ENCODE data around the gene RASSF4. TPM values are rescaled to one million over a fixed set of nuclear protein-coding genes. Genes with fewer than 3 reads are reported as not detected.

RASSF4 gene
- total and polyA plus RNA-seq, 9 donors: 4.8 to 21.9 (median 8.1) TPM

DNA sequence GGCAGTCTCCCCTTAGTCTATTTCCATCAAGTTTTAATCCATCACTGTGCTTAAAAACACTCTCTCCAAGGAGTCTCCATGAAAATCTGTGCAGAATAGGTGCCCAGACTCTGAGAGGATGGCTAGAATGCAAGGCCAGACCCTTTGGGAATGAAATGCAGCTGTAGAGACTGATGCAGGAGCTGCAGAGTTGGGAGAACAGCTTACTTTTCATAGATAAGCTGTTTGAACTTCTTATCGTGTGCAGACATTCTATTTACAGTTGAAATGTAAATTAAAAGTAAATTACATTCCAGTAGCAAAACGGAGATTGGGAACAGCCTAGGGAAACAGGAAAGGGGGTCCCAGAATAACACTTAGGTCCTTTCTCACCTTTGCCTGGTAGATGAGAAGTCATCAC, 56.0 kb downstream of the RASSF4 start:
- DNase-seq: no peak
- 4 to 31% (median 9%) methylated on average over 2 of the region's 2 CpGs for WGBS, 3 donors
- no peak overlapping the region for H3K4me3 ChIP-seq
- H3K27me3 ChIP-seq: no peaks in the 10 kb centered on the region
- no peak for TF ChIP-seq POLR2A (IDR thresholded peaks at IDR 0.05)
- intact Hi-C loops (cut with DNase I): no loop called here
- no peaks in the 10 kb centered on the region for H3K4me1 ChIP-seq (ENCODE audit: insufficient read depth)
- no peaks in the 10 kb centered on the region for H3K36me3 ChIP-seq
- no peak overlapping the region for H3K27ac ChIP-seq
- H3K9me3 ChIP-seq: no peaks in the 10 kb centered on the region

DNA sequence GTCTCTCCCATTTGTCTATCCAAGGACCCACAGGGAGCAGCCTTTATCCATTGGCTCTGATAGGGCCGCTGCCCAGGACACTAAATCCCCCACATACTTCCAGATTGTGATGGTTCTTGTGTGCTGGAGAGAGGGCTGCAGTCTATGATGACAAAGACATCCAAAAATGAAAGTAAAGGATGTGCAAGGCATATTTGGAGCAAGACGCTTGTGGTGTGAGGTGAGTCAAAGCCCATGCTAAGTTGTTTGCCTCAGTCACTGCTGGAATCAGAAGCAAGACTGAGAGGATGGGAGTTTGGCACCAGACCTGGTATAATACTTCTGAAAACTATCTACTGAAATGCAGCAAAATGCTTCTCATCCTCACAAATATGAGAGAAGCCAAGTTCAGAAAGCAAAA, 63.8 kb downstream of the RASSF4 start:
- Histone ChIP-seq H3K36me3 (no peaks in the 10 kb centered on the region), H3K27me3 (no peaks in the 10 kb centered on the region), H3K27ac (no peak overlapping the region), H3K9me3 (no peaks in the 10 kb centered on the region), H3K4me1 (ENCODE audit: insufficient read depth) (no peaks in the 10 kb centered on the region), H3K4me3 (no peak overlapping the region)
- intact Hi-C loops (cut with DNase I): loop anchor here in 1 of 4 donors (5.0 kb wide), 1 partner anchor 1256 kb away; no protein-coding TSS in a partner anchor
- TF ChIP-seq EP300 (IDR thresholded peaks at IDR 0.05) (no peak), POLR2A (IDR thresholded peaks at IDR 0.05) (no peak)
- TF ChIP-seq, protein P1, sequence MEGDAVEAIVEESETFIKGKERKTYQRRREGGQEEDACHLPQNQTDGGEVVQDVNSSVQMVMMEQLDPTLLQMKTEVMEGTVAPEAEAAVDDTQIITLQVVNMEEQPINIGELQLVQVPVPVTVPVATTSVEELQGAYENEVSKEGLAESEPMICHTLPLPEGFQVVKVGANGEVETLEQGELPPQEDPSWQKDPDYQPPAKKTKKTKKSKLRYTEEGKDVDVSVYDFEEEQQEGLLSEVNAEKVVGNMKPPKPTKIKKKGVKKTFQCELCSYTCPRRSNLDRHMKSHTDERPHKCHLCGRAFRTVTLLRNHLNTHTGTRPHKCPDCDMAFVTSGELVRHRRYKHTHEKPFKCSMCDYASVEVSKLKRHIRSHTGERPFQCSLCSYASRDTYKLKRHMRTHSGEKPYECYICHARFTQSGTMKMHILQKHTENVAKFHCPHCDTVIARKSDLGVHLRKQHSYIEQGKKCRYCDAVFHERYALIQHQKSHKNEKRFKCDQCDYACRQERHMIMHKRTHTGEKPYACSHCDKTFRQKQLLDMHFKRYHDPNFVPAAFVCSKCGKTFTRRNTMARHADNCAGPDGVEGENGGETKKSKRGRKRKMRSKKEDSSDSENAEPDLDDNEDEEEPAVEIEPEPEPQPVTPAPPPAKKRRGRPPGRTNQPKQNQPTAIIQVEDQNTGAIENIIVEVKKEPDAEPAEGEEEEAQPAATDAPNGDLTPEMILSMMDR (IDR thresholded peaks at IDR 0.05): no peak
- no peak for DNase-seq
- WGBS, 3 donors: 56 to 66% (median 62%) methylated on average over 2 of the region's 2 CpGs

DNA sequence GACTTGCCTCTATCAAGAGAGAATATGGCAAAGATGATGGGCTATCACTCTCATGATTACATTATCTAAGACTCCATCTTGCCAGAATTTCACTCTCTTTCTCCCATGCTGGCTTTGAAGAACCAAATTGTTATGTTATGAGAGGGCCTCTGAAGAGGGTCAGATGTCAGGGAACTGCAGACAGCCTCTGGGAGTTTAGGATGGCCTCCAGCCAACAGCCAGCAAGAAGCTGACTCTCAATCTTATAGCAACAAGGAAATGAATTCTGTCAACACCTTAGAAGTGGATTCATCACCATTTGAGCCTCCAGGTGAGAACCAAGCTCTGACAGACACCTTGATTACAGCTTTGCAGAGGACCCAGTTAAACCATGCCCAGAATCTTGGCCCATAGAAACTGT, 74.7 kb downstream of the RASSF4 start:
- H3K36me3 ChIP-seq: no peaks in the 10 kb centered on the region
- no peak overlapping the region for H3K27ac ChIP-seq
- TF ChIP-seq POLR2A (IDR thresholded peaks at IDR 0.05) (no peak), EP300 (IDR thresholded peaks at IDR 0.05) (no peak)
- TF ChIP-seq, protein P1 (IDR thresholded peaks at IDR 0.05): no peak
- DNase-seq: no peak
- no peaks in the 10 kb centered on the region for H3K9me3 ChIP-seq
- no peak overlapping the region for H3K4me3 ChIP-seq
- intact Hi-C loops (cut with DNase I): no loop called here
- no peaks in the 10 kb centered on the region for H3K4me1 ChIP-seq (ENCODE audit: insufficient read depth)
- no peaks in the 10 kb centered on the region for H3K27me3 ChIP-seq

DNA sequence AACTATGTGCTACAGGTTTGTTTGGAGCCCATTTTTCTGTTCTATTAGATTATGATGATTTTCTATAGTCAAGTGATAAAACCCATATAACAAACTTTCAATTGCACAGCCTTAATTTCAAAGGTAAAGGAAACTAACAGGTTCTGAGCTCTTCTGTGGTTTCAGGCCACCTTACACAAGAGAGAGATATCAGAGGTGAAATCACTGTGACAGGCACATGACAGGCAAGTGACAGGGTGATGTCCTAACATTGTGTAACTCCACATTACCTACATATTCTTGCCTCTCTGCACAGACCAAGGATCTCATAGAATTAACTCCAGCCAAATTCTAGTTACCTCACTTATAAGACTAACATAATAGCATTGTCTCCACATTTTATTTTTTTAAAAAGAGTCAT, 76.1 kb downstream of the RASSF4 start:
- Histone ChIP-seq H3K27ac (no peak overlapping the region), H3K27me3 (no peaks in the 10 kb centered on the region), H3K4me1 (ENCODE audit: insufficient read depth) (no peaks in the 10 kb centered on the region), H3K4me3 (no peak overlapping the region), H3K9me3 (no peaks in the 10 kb centered on the region), H3K36me3 (no peaks in the 10 kb centered on the region)
- intact Hi-C loops (cut with DNase I): no loop called here
- DNase-seq: no peak
- TF ChIP-seq EP300 (IDR thresholded peaks at IDR 0.05) (no peak), POLR2A (IDR thresholded peaks at IDR 0.05) (no peak)
- TF ChIP-seq, protein P1 (IDR thresholded peaks at IDR 0.05): no peak

DNA sequence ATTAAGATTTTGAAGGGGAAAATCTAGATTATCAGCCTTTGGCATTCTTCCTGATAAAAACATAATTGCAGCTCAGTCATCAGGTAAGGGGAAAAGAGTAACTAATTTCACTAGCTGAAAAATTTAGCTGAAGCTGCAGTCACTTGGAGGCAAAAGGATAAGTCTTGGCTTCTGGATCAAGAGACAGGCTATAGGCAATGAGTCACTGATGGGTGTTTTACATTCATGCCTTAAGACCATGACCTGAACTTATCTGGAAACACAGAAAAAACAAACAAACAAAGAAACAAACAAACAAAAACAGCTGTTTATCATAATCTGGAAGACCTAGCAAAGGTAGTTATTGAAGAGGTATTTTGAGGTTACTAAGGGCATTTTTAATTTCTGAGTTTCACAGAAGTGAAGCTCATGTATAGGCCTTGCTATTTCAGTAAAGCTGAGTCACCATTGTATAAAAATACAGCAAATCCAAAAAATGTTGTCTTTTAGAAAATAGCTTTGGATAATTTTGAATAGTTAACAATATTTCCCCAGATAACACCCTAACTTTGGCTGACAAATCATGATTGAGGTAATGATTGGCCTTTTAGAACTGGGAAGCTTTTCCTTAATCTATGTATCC, 81.4 kb downstream of the RASSF4 start:
- no peaks in the 10 kb centered on the region for H3K4me1 ChIP-seq (ENCODE audit: insufficient read depth)
- H3K27me3 ChIP-seq: no peaks in the 10 kb centered on the region
- DNase-seq: no peak
- no peak overlapping the region for H3K27ac ChIP-seq
- H3K36me3 ChIP-seq: no peaks in the 10 kb centered on the region
- H3K9me3 ChIP-seq: no peaks in the 10 kb centered on the region
- intact Hi-C loops (cut with DNase I): no loop called here
- no peak overlapping the region for H3K4me3 ChIP-seq
- TF ChIP-seq, protein P1 (IDR thresholded peaks at IDR 0.05): no peak
- TF ChIP-seq EP300 (IDR thresholded peaks at IDR 0.05) (no peak), POLR2A (IDR thresholded peaks at IDR 0.05) (no peak)

Data from ovary (tissue), 9 donors.